DLD1 (cell line): ENCODE measurements around the gene ZMIZ1.

ENCODE experiments used
- in situ Hi-C: cut with HindIII; loops from 2 replicates; pipeline ENCODE4 v1.10.0; 2017; ENCODE audit warnings: low sequenced_read_pairs

Gene ZMIZ1

DNA sequence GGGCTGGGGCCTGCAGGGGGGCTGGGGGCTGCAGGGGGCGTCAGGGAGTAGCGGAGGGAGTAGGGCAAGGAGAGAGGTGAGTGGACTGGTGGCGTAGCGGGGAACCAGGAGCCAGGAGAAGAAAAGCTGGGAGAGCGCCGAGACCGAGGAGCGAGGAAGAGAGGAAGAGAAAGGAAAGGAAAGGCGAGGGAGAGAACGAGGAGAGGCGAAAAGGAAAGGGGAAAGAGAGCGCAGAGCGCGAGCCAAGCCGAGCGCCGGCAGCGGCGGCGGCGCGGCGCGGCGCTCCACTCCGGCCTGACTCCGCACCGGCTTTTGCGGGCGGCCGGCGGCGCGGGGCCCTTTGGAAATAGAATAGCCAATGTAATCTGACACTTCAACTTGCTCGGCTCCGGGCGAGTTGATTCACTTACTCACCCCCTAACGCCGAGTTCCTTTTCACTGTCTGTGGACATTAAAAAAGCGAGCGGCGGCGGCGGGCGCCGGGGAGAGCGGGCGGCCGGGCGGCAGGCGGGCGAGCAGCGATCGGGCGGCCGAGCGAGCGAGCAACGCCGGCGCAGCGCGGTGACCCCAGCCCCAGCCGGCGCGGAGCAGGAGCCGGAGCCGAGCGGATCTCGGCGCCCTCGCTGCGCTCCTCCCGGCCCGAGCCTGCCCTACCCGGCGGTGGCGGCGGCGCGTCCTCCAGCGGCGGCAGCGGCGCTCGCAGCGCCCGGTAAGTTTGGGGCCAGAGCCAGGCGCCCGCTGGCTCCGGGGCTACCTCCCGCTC is at the start of gene ZMIZ1:
Gene ZMIZ1 (plus strand): TSS at position 405 of the 763 bp plus-strand sequence. CDS start 132,667 bp downstream, outside the sequence.
- in situ Hi-C loops: no loop called here

DNA sequence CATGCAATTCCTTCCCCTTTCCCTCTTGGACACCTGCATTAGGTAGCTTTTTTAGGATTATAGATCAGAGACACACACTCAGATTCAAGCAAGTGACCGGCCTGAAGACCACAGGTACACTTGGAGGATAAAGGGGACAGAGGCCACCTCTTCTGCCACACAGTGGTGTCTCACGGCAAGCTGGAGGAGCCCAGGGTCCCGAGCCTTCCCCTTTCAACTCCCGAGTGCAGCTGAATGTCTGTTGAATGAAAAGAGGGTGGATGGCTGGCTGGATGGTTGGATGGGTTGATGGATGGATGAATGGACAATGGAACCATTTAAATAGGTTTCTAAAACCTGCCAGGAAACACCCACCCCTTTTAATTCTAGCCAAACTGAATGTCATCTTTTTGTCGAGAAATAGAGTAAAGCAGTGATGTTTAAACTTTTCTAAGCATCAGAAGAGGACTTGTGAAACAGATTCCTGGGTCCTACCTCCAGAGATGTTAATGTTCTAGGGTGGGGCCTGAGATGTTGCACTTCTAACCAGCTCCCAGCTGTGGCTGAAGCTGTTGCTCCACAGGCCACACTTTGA is 49.2 kb upstream of the ZMIZ1 start:
- in situ Hi-C loops: no loop called here

DNA sequence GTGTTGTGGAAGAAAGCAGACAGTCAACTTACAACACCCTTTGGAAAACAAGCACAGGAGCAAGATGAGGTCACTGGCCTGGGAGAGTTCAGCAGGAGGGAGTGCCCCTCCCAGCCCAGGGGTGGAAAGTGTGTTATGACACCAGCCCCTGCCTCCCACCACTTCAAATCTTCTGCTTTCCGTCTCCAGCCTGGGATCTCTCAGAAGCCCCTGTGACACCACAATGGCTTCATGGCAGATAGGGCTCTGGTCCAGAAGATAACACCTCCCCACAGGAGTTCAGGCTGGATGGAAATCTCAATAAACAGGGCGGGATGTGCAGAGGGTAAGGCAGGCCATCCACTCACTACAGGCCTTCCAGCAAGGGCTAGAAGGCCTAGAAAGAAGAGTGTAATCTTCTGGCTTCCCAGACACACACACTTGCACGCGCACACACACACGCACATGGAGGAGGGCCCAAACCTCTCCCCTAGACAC is 48.7 kb upstream of the ZMIZ1 start:
- in situ Hi-C loops: no loop called here

DNA sequence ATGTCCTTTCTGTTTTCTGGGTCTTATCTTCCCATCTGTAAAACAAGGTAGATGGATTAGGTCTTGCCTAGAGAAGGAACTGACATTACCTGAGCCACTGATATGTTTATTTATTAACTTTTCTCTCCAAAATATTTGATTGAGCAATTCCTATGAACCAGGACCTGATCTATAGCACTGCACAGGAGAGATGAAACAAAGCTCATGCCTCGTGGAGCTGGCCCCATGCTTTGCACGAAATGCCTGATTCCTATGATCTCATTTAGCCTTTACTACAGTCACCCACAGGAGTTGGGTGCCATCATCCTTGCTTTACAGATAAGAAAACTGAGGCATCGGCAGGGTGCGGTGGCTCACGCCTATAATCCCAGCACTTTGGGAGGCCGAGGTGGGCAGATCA is 48.2 kb upstream of the ZMIZ1 start:
- in situ Hi-C loops: no loop called here

- in situ Hi-C loops: no loop called here
Observed at GRCh38 chr10:79021331-79021907, 47.3 kb upstream of the ZMIZ1 start.

- in situ Hi-C loops: no loop called here
Observed at GRCh38 chr10:79021948-79022499, 46.7 kb upstream of the ZMIZ1 start.

- in situ Hi-C loops: no loop called here
Observed at GRCh38 chr10:79022565-79023230, 46.1 kb upstream of the ZMIZ1 start.

DNA sequence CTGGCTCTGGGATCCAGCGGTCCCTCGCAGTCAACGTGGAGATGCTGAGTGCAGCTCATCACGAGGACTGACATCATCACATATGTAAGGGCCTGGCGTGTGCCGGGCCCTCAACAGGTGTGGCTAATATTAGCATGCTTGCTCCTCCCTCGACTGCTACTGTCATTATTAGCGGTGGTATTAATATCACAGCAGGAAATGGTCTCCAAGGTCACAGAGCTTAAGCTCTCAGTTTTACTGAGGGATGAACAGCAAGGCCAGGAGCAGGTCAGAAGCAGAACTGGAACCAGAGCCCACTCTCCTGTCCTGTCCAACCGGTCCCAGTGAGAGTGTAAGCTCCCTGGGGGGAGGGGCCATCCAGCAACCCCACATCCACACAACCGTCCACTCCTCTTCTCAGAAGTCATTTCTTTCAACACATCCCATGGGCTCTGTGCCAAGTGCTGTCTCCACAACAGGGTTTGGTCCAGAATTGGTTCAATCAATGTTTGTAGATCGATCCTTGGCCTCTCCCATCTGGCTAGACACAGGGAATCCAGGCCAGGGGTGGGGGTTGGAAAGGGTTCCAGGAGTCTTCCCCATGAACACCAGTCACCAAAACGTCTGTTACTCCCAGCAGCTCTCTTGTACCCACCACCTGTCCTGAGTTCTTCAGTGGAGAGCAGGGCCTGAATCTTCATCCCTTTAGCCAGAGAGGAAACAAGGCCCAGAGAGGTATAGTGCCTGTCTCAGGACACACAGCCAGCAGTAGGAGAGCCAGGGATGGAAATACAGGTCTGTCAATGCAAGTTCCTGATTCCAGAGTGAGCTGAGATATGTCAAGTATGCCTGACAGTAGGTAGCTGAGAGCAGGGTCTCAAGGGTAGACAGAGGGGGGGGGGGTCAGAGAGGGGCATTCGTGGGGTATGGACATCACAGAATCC is 45.3 kb upstream of the ZMIZ1 start:
- in situ Hi-C loops: no loop called here

DNA sequence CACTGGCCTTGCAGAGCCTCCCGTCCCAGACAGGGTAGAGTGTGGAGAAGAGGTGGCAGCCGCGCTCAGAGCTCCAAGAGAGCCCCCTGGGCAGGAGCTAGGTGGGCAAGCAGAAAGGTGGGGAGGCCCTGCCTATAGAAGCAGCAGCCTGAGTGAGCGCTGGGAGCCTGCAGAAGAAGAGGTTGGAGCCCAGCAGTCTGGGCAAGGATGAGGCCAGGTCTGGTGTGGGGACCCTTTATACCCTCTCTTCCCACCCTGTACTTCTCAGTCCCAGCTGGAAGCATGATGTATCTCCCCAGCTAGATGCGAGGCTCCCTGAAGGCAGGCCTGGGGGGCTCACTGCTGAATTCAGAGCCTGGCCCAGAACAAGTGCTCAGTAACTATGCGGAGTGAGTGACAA is 44.5 kb upstream of the ZMIZ1 start:
- in situ Hi-C loops: no loop called here

- in situ Hi-C loops: no loop called here
Observed at GRCh38 chr10:79024720-79025198, 44.0 kb upstream of the ZMIZ1 start.

- in situ Hi-C loops: no loop called here
Observed at GRCh38 chr10:79025199-79025832, 43.5 kb upstream of the ZMIZ1 start.

DNA sequence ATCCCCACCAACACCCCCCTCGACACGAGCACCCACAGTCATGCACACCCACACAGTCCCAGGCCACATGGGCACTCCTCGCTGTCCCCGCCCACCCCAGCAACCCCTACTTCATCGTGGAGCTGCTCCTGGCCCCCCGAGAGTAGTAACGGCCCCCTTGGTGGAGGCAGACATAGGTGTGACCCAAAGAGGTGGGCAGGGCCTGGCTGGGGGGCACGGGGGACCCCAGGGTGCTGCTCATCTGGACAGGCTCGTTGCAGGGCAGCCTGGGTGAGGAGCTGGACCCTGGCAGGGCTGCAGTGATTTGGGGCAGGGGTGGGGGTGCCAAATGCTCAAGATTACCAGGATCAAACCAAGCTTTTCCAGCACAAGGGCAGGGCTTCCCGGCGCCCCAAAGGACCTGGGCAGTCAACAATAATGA is 42.4 kb upstream of the ZMIZ1 start:
- in situ Hi-C loops: no loop called here

DNA sequence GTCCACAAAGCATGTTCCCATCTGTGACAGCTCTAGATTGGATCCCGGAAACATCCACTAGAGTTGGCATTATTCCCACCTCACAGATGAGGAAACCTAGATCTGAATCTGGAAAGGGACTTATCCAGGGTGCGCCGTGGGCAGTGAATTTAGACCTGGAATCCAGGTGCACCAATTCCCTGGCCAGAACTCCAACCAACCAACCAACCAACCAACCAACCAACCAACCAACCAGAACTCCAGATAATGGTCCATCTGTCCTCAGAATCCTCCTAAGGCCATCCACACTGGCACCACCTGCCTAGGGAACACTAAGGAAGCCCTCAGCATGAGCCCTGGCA is 42.0 kb upstream of the ZMIZ1 start:
- in situ Hi-C loops: no loop called here

DNA sequence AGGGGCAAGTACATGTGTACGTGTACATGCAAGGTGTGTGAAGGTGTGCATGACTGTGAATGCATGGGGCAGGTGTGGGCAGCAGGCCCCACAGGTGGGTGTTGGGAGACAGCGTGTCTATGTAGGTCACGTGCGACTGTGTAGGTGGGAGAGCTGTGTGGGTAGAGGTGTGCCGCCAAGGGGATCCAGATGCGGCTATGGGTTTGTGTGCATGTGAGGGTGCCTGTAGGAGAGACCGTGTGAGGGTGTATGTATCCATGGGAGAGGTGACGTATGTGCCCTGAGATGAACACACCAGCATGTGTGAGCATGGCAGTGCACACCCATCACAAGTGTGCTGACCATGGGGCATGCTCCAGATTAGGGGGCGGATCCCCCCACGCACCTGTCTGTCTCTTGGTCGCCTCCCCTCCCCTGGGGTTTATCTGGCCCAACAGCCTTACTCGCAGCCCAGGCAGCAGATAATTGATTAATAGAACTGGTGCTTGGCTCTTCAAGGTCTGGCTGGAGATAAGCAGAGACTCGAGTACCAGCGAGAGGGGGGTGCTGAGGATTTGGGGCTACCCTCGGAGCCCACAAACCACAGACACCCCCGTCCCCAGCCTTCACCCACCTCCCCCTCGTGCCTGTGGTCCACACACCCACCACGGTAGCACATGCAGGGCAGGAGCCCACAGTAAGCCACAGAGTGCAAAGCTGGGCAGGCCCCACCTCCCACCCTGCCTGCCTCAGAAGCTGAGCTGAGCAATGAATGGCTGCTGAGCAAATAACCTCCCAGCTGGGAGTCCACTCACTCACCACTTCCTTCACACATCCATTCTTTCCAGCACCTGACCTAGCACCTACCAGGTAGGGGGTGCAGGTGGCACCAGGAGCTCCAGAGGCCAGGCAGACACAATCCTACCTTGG is 41.4 kb upstream of the ZMIZ1 start:
- in situ Hi-C loops: no loop called here

GRCh38 chr10:79028056-79028430 is 40.7 kb upstream of the ZMIZ1 start:
- in situ Hi-C loops: no loop called here

DNA sequence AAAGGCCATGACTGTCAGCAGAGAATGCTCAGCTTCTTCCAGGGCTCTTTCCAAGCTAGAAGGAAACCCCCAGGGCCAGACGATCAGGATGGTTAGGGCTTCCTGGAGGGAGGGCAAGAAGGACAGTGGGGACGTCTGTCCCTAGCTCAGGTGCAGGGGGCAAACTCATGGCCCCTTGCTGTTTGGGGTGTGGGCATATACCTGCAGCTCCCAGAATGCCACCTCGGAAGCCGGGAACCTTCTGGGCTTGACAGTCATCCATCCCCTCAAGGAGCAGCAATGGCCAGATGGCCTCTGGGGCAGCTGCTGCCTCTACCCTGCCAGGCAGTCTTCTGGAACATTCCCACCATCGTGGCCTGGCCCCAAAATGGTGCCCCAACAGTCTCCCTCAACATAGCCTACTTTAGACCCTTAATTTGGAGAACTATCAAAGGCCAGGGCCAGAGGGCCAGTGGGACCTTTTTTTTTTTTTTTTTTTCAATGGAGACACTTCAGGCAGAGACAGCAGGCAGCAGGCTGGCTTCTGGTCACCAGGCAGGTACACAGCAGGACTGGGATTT is 40.2 kb upstream of the ZMIZ1 start:
- in situ Hi-C loops: no loop called here

DNA sequence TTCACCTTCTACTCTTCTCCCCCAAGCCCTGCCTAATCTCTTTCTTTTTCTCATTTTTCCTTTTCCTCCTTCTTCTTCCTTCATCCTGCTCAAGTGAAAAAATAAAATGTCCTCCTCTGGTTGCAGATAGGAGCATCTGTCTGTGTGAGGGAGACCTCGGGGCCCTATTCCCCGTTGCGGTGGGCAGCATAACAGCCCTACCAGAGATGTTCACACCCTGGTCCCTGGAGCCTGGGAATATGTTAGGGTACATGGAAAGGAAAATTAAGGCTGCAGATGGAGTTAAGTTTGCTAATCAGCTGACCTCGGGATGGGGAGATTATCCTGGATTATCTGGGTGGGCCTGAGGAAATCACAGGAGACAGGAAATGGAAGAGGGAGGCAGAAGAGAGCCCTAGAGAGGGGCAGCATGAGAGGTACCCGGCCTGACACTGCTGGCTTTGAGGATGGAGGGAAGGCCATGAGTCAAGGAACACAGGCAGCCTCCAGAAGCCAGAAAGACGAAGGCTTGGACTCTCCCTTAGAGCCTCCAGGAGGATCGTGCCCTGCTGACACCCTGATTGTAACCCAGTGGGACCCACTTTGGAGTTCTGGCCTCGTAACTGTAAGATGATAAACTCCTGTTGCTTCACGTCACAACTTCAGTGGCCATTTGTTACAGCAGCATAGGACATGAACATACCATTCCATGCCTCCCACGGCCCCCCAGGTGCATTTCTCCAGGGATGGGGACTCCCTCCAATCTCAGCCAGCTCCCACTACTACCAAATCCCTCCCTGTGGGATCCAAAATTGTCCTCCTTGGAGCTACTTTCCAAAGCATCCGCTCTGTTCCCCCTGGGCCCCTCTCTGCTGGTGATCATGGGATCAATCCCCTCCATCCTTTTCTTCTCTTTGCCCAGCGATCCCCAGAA is 39.0 kb upstream of the ZMIZ1 start:
- in situ Hi-C loops: no loop called here
